ENCODE data around the gene SYNGR4.

Gene SYNGR4

GRCh38 chr19:48392860-48393558, 28.8 kb downstream of the SYNGR4 start:
- Histone ChIP-seq H3K4me3 (ENCODE audit: low read length in 2 of 2) (no peak overlapping the region), H3K9me3 (ENCODE audit: control insufficient read depth in 2 of 2, low read length in 2 of 2) (no peaks in the 10 kb centered on the region), H3K4me1 (ENCODE audit: control insufficient read depth, insufficient read depth, low read length) (peaks cover 29% of the 10 kb centered on the region), H3K27ac (ENCODE audit: low read length) (no peak overlapping the region), H3K36me3 (ENCODE audit: control insufficient read depth in 2 of 2, insufficient read depth in 2 of 2, low read length in 2 of 2) (peaks cover 2 to 6% of the 10 kb centered on the region in 2 donors), H3K9ac (ENCODE audit: low read length in 2 of 2) (no peak overlapping the region), H3K27me3 (ENCODE audit: control insufficient read depth in 1 of 2, insufficient read depth in 2 of 2, low read length in 2 of 2) (peaks cover 51 to 56% of the 10 kb centered on the region in 2 donors)

GRCh38 chr19:48393559-48394330, 29.6 kb downstream of the SYNGR4 start, which contains the start of gene GRIN2D:
TSS of gene GRIN2D (plus strand) at chr19:48393668. CDS start at chr19:48398393, 4,725 bp downstream.
- Histone ChIP-seq H3K4me1 (ENCODE audit: control insufficient read depth, insufficient read depth, low read length) (peaks cover 31% of the 10 kb centered on the region), H3K9ac (ENCODE audit: low read length in 2 of 2) (no peak within 1 kb of the TSS), H3K27ac (ENCODE audit: low read length) (no peak within 1 kb of the TSS), H3K4me3 (ENCODE audit: low read length in 2 of 2) (peak within 1 kb of the TSS; percentile 4 to 57), H3K36me3 (ENCODE audit: control insufficient read depth in 2 of 2, insufficient read depth in 2 of 2, low read length in 2 of 2) (peaks cover 0 to 4% of the 10 kb centered on the region in 2 donors), H3K9me3 (ENCODE audit: control insufficient read depth in 2 of 2, low read length in 2 of 2) (no peaks in the 10 kb centered on the region), H3K27me3 (ENCODE audit: control insufficient read depth in 1 of 2, insufficient read depth in 2 of 2, low read length in 2 of 2) (peaks cover 51 to 58% of the 10 kb centered on the region in 2 donors)

DNA sequence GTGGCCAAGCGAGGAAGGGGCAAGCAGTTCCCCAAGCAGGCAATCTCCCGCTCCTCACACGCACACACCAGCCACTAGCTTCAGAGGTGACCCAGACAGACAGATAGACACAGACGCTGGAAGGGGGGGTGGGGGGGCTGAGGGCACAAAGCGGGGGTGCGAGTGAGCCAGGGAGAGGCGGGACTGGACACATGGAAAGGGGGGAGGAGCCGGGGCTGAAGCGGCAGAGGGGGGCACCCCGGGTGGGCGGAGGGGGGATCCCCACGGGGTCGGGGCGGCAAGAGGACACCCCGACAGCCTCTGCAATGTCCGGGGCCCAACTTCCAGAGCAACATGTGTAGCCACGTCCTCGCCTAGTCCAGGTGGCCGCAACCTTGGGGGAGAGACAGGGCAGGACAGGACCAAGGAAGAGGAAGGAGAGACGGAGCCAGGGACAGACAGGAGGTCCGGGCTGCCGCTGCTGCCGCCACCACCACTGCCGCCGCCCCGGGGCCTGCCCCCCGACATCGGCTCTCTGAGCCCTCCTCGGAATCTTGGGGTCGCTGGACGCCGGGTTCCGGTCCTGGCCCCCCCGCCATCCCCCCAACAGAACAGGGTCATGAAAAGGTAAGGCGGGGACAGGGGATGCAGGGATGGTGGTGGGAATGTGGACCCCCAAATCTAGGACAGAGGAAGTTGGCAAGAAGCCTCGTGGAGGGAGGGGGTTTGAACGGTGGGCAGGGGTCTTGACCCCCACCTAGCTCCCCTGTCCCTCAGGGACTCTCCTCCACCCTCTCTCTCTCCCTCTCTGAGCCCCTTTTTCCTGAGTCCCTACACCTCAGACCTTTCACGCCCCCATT, 30.4 kb downstream of the SYNGR4 start:
- Histone ChIP-seq H3K9ac (ENCODE audit: low read length in 2 of 2) (no peak overlapping the region), H3K9me3 (ENCODE audit: control insufficient read depth in 2 of 2, low read length in 2 of 2) (no peaks in the 10 kb centered on the region), H3K4me1 (ENCODE audit: control insufficient read depth, insufficient read depth, low read length) (peaks cover 28% of the 10 kb centered on the region), H3K36me3 (ENCODE audit: control insufficient read depth in 2 of 2, insufficient read depth in 2 of 2, low read length in 2 of 2) (no peaks in the 10 kb centered on the region), H3K27ac (ENCODE audit: low read length) (no peak overlapping the region), H3K4me3 (ENCODE audit: low read length in 2 of 2) (peak overlapping the region in 1 of 2 donors; percentile 4), H3K27me3 (ENCODE audit: control insufficient read depth in 1 of 2, insufficient read depth in 2 of 2, low read length in 2 of 2) (peaks cover 51 to 58% of the 10 kb centered on the region in 2 donors)

- Histone ChIP-seq H3K4me3 (ENCODE audit: low read length in 2 of 2) (no peak overlapping the region), H3K27ac (ENCODE audit: low read length) (no peak overlapping the region), H3K9ac (ENCODE audit: low read length in 2 of 2) (no peak overlapping the region), H3K36me3 (ENCODE audit: control insufficient read depth in 2 of 2, insufficient read depth in 2 of 2, low read length in 2 of 2) (no peaks in the 10 kb centered on the region), H3K9me3 (ENCODE audit: control insufficient read depth in 2 of 2, low read length in 2 of 2) (no peaks in the 10 kb centered on the region), H3K27me3 (ENCODE audit: control insufficient read depth in 1 of 2, insufficient read depth in 2 of 2, low read length in 2 of 2) (peaks cover 53 to 58% of the 10 kb centered on the region in 2 donors), H3K4me1 (ENCODE audit: control insufficient read depth, insufficient read depth, low read length) (peaks cover 25% of the 10 kb centered on the region)
Observed at GRCh38 chr19:48395170-48395455, 30.9 kb downstream of the SYNGR4 start.

DNA sequence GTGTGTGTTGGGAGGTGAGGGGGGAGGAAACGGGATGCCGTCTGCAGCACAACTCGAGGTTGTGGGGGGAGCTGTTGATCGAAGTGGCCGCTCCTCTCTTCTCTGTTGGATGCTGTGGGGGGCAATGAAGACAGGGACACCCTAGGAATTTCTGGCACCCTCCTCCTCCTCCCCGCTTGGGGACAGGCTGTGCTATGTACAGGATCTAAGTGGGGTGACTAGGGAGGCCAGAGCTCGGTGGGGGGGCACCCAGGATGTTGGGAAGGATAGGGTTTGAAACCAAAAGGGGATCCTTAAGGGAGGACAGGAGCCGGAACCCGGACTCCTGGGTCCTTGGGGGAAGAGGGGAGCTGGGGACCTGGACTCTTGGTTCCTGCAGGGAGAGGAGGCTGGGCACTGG, 31.3 kb downstream of the SYNGR4 start:
- Histone ChIP-seq H3K9me3 (ENCODE audit: control insufficient read depth in 2 of 2, low read length in 2 of 2) (no peaks in the 10 kb centered on the region), H3K36me3 (ENCODE audit: control insufficient read depth in 2 of 2, insufficient read depth in 2 of 2, low read length in 2 of 2) (no peaks in the 10 kb centered on the region), H3K27me3 (ENCODE audit: control insufficient read depth in 1 of 2, insufficient read depth in 2 of 2, low read length in 2 of 2) (peaks cover 53 to 58% of the 10 kb centered on the region in 2 donors), H3K4me3 (ENCODE audit: low read length in 2 of 2) (no peak overlapping the region), H3K27ac (ENCODE audit: low read length) (no peak overlapping the region), H3K9ac (ENCODE audit: low read length in 2 of 2) (no peak overlapping the region), H3K4me1 (ENCODE audit: control insufficient read depth, insufficient read depth, low read length) (peaks cover 25% of the 10 kb centered on the region)

DNA sequence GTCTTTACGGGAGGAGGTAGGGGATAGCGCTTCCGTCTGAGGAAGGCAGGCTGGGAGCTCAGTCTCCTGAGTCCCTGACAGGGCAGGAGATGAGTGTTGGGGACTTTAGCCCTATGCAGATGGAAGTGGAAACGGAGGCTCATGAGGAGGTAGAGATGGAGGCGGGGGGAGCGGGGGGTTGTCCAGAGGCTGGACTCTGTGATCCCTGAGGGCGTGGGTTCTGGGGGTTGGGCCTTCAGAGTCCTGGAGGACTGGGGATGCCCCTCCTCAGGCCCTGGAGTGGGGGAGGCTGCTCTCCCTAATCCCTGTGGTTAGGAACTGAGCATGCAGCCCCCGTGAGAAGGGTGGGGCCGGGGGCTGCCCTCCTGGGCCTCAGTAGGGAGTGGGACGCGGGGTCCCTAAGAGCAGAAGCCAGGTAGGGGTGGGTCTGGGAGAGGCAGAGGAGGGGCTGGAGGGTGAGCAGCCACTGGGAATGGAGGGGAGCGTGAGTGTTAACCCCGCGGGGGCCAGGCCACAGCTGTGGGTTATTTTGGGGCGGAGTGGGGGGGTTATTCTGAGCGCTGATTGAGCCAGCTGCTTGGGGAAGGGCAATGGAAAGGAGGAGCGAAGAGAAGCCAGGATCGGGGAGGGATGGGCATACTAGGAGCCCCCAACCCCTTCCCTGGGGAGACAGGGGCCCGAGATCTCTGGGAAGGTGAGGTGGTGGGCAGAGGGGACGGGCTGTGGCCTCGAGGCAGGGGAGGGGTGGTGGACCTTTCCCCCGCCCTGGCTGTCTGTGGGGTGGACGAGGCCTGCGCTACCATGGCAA, 32.1 kb downstream of the SYNGR4 start:
- no peak overlapping the region for H3K9ac ChIP-seq (ENCODE audit: low read length in 2 of 2)
- H3K27me3 ChIP-seq (ENCODE audit: control insufficient read depth in 1 of 2, insufficient read depth in 2 of 2, low read length in 2 of 2) = peaks cover 53 to 58% of the 10 kb centered on the region in 2 donors
- no peak overlapping the region for H3K27ac ChIP-seq (ENCODE audit: low read length)
- no peaks in the 10 kb centered on the region for H3K36me3 ChIP-seq (ENCODE audit: control insufficient read depth in 2 of 2, insufficient read depth in 2 of 2, low read length in 2 of 2)
- peaks cover 24% of the 10 kb centered on the region for H3K4me1 ChIP-seq (ENCODE audit: control insufficient read depth, insufficient read depth, low read length)
- no peaks in the 10 kb centered on the region for H3K9me3 ChIP-seq (ENCODE audit: control insufficient read depth in 2 of 2, low read length in 2 of 2)
- H3K4me3 ChIP-seq (ENCODE audit: low read length in 2 of 2) = no peak overlapping the region

GRCh38 chr19:48396824-48397176, 32.6 kb downstream of the SYNGR4 start:
- H3K9me3 ChIP-seq (ENCODE audit: control insufficient read depth in 2 of 2, low read length in 2 of 2) = no peaks in the 10 kb centered on the region
- H3K36me3 ChIP-seq (ENCODE audit: control insufficient read depth in 2 of 2, insufficient read depth in 2 of 2, low read length in 2 of 2) = no peaks in the 10 kb centered on the region
- no peak overlapping the region for H3K4me3 ChIP-seq (ENCODE audit: low read length in 2 of 2)
- no peak overlapping the region for H3K9ac ChIP-seq (ENCODE audit: low read length in 2 of 2)
- H3K4me1 ChIP-seq (ENCODE audit: control insufficient read depth, insufficient read depth, low read length) = peaks cover 20% of the 10 kb centered on the region
- no peak overlapping the region for H3K27ac ChIP-seq (ENCODE audit: low read length)
- peaks cover 53 to 58% of the 10 kb centered on the region in 2 donors for H3K27me3 ChIP-seq (ENCODE audit: control insufficient read depth in 1 of 2, insufficient read depth in 2 of 2, low read length in 2 of 2)

DNA sequence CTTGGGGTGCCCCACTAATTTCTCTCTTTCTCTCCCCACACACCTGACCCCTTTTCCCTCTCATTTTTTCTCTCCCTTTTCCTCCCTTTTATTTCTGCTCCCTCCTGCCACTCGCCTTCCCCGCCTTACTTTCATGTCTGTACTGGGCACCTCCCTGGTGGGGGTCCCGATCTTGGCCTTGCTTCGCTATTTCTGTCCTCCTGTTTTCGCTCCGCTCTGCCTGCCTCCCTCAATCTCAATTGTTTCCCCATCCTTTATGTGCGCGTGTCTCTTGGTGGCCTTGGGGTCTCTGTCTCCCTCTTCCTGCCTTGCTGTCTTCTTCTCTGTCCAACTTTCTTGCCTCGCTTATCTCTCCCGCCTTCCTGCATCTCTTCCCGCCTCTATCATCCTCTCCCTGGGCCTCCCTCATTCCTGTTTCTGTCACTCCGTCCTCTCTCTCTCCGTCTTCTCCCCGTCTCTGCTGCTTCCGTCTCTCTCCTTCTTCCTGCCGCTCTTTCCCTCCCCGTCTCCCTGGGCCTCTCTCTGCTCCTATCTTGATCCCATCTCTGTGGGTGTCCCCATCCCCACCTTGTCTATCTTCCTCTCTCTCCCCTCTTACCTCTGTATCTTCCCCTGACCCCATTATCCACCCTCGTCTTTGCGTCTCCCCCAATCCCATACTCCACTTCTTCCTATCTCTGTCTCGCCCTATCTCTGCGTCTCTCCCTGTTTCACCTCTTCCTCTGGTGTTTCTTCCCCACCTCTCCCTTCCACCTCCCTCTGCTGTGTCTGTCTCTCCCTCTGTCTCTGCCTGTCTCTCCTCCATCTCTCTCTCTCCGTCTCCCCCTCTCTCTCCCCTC, 33.3 kb downstream of the SYNGR4 start:
- no peaks in the 10 kb centered on the region for H3K9me3 ChIP-seq (ENCODE audit: control insufficient read depth in 2 of 2, low read length in 2 of 2)
- H3K27me3 ChIP-seq (ENCODE audit: control insufficient read depth in 1 of 2, insufficient read depth in 2 of 2, low read length in 2 of 2) = peaks cover 52 to 56% of the 10 kb centered on the region in 2 donors
- H3K36me3 ChIP-seq (ENCODE audit: control insufficient read depth in 2 of 2, insufficient read depth in 2 of 2, low read length in 2 of 2) = no peaks in the 10 kb centered on the region
- H3K4me1 ChIP-seq (ENCODE audit: control insufficient read depth, insufficient read depth, low read length) = peaks cover 20% of the 10 kb centered on the region
- H3K9ac ChIP-seq (ENCODE audit: low read length in 2 of 2) = no peak overlapping the region
- H3K4me3 ChIP-seq (ENCODE audit: low read length in 2 of 2) = peak overlapping the region; percentile 25 to 47
- H3K27ac ChIP-seq (ENCODE audit: low read length) = no peak overlapping the region

DNA sequence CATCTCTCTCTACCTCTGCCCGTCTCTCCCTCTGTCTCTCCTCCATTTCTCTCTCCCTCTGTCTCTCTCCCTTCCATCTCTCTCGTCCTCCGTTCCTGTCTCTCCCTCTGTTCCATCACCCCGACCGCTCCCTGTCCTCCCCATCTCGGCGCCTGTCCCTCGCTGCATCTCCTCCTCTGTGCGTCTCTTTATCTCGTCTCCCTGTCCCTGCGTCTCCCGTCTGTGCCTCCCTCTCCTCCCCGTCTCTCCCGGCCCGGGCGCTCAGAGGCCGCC, 33.9 kb downstream of the SYNGR4 start:
- H3K9me3 ChIP-seq (ENCODE audit: control insufficient read depth in 2 of 2, low read length in 2 of 2) = no peaks in the 10 kb centered on the region
- no peak overlapping the region for H3K27ac ChIP-seq (ENCODE audit: low read length)
- peak overlapping the region; percentile 25 to 47 for H3K4me3 ChIP-seq (ENCODE audit: low read length in 2 of 2)
- peaks cover 20% of the 10 kb centered on the region for H3K4me1 ChIP-seq (ENCODE audit: control insufficient read depth, insufficient read depth, low read length)
- peaks cover 46 to 51% of the 10 kb centered on the region in 2 donors for H3K27me3 ChIP-seq (ENCODE audit: control insufficient read depth in 1 of 2, insufficient read depth in 2 of 2, low read length in 2 of 2)
- no peak overlapping the region for H3K9ac ChIP-seq (ENCODE audit: low read length in 2 of 2)
- no peaks in the 10 kb centered on the region for H3K36me3 ChIP-seq (ENCODE audit: control insufficient read depth in 2 of 2, insufficient read depth in 2 of 2, low read length in 2 of 2)

All from stomach smooth muscle (tissue), 2 donors.